GM18502 (cell line): ENCODE data around the gene RALB.
A peak's percentile ranks its signal among the peaks of the same experiment; 100 is the strongest.

ENCODE experiments used
- ATAC-seq: cut with Tn5 transposase; IDR thresholded peaks from one replicate; pipeline ENCODE4 v1.9.1; 2021; ENCODE audit warnings: mild to moderate bottlenecking; ENCODE audit not compliant: unreplicated experiment, poor library complexity

RALB gene

GRCh38 chr2:120252225-120253020 lies at the start of gene RALB:
Gene RALB, plus strand, starts transcription at chr2:120252852. Its CDS starts 25,813 bp downstream, at chr2:120278665.
- ATAC-seq = peak; percentile 95

GRCh38 chr2:120203251-120204021 lies 49.2 kb upstream of the RALB start:
- no peak for ATAC-seq

- ATAC-seq = no peak
Measured at GRCh38 chr2:120204022-120204405, 48.6 kb upstream of the RALB start.

- ATAC-seq = no peak
Measured at GRCh38 chr2:120204417-120204816, 48.2 kb upstream of the RALB start.

- ATAC-seq = no peak
Measured at GRCh38 chr2:120204945-120205670, 47.5 kb upstream of the RALB start.

- peak; percentile 47 for ATAC-seq
Measured at GRCh38 chr2:120206022-120206581, 46.5 kb upstream of the RALB start.

- no peak for ATAC-seq
Measured at GRCh38 chr2:120208381-120209353, 44.0 kb upstream of the RALB start.

GRCh38 chr2:120209427-120210269 lies 43.0 kb upstream of the RALB start:
- ATAC-seq = no peak

GRCh38 chr2:120210270-120210693 lies 42.4 kb upstream of the RALB start:
- no peak for ATAC-seq

- no peak for ATAC-seq
Measured at GRCh38 chr2:120218181-120218580, 34.5 kb upstream of the RALB start.

GRCh38 chr2:120219291-120219690 lies 33.4 kb upstream of the RALB start:
- ATAC-seq = no peak

GRCh38 chr2:120219766-120220165 lies 32.9 kb upstream of the RALB start:
- ATAC-seq = no peak

- no peak for ATAC-seq
Measured at GRCh38 chr2:120220756-120221155, 31.9 kb upstream of the RALB start.

GRCh38 chr2:120221616-120222015 lies 31.0 kb upstream of the RALB start:
- ATAC-seq = no peak

GRCh38 chr2:120222186-120223033 lies 30.2 kb upstream of the RALB start:
- ATAC-seq = no peak

GRCh38 chr2:120223034-120223912 lies 29.4 kb upstream of the RALB start, which contains the start of gene TMEM185B:
Gene TMEM185B, minus strand, starts transcription at chr2:120223400. Its CDS starts 424 bp downstream, at chr2:120222976.
- ATAC-seq = peak; percentile 92

GRCh38 chr2:120224256-120224655 lies 28.4 kb upstream of the RALB start:
- ATAC-seq = no peak
